ENCODE data around the gene F11.

F11 gene

GRCh38 chr4:186271081-186271678, 5.2 kb downstream of the F11 start:
- TF ChIP-seq CSRNP3 (CRISPR knock-in tag; IDR thresholded peaks at IDR 0.05): no peak
- no peak for TF ChIP-seq GLIS3 (CRISPR knock-in tag; IDR thresholded peaks at IDR 0.05)
- TF ChIP-seq CREB5 (CRISPR knock-in tag; IDR thresholded peaks at IDR 0.05; ENCODE audit: low read depth): no peak
- TF ChIP-seq ZFP30 (CRISPR knock-in tag; IDR thresholded peaks at IDR 0.05): no peak
- TF ChIP-seq ZC3H10 (CRISPR knock-in tag; IDR thresholded peaks at IDR 0.05): no peak
- no peak for TF ChIP-seq PPARA (CRISPR knock-in tag; IDR thresholded peaks at IDR 0.05; ENCODE audit: borderline replicate concordance)
- no peak for TF ChIP-seq ESRRG (CRISPR knock-in tag; IDR thresholded peaks at IDR 0.05)
- no peak for TF ChIP-seq ISL1 (CRISPR knock-in tag; IDR thresholded peaks at IDR 0.05)
- no peak for TF ChIP-seq ARNTL (CRISPR knock-in tag; IDR thresholded peaks at IDR 0.05; ENCODE audit: borderline replicate concordance, low read depth)
- no peak for TF ChIP-seq TSHZ2 (CRISPR knock-in tag; IDR thresholded peaks at IDR 0.05)
- TF ChIP-seq CSDC2 (CRISPR knock-in tag; IDR thresholded peaks at IDR 0.05): no peak
- TF ChIP-seq ZNF8 (CRISPR knock-in tag; IDR thresholded peaks at IDR 0.05): no peak
- TF ChIP-seq OSR1 (CRISPR knock-in tag; IDR thresholded peaks at IDR 0.05): no peak
- no peak for TF ChIP-seq ZFP3 (CRISPR knock-in tag; IDR thresholded peaks at IDR 0.05)
- no peak for TF ChIP-seq RARB (CRISPR knock-in tag; IDR thresholded peaks at IDR 0.05)
- no peak for ATAC-seq

GRCh38 chr4:186272699-186273391, 6.9 kb downstream of the F11 start:
- TF ChIP-seq TCF4 (CRISPR knock-in tag; IDR thresholded peaks at IDR 0.05; ENCODE audit: borderline replicate concordance) (no peak), PATZ1 (CRISPR knock-in tag; IDR thresholded peaks at IDR 0.05; ENCODE audit: borderline replicate concordance) (no peak), ZC3H10 (CRISPR knock-in tag; IDR thresholded peaks at IDR 0.05) (no peak), ZFP3 (CRISPR knock-in tag; IDR thresholded peaks at IDR 0.05) (no peak), BACH2 (CRISPR knock-in tag; IDR thresholded peaks at IDR 0.05; ENCODE audit: borderline replicate concordance) (no peak), PPARA (CRISPR knock-in tag; IDR thresholded peaks at IDR 0.05; ENCODE audit: borderline replicate concordance) (no peak), TOX (CRISPR knock-in tag; IDR thresholded peaks at IDR 0.05; ENCODE audit: borderline replicate concordance) (no peak), ZNF565 (CRISPR knock-in tag; conservative IDR thresholded peaks at IDR 0.05; ENCODE audit: low read depth) (no peak), CSDC2 (CRISPR knock-in tag; IDR thresholded peaks at IDR 0.05) (no peak), POU6F1 (CRISPR knock-in tag; IDR thresholded peaks at IDR 0.05; ENCODE audit: borderline replicate concordance, low read depth) (no peak), TSHZ2 (CRISPR knock-in tag; IDR thresholded peaks at IDR 0.05) (no peak), ARNTL (CRISPR knock-in tag; IDR thresholded peaks at IDR 0.05; ENCODE audit: borderline replicate concordance, low read depth) (no peak), SNAI2 (CRISPR knock-in tag; IDR thresholded peaks at IDR 0.05) (no peak), ISL1 (CRISPR knock-in tag; IDR thresholded peaks at IDR 0.05) (no peak), CSRNP3 (CRISPR knock-in tag; IDR thresholded peaks at IDR 0.05) (no peak), CREB5 (CRISPR knock-in tag; IDR thresholded peaks at IDR 0.05; ENCODE audit: low read depth) (no peak), ZFP30 (CRISPR knock-in tag; IDR thresholded peaks at IDR 0.05) (no peak), ZNF70 (CRISPR knock-in tag; IDR thresholded peaks at IDR 0.05) (no peak)
- ATAC-seq: no peak
